PC-3 (cell line): Measurements from ENCODE around the gene ABCA5. TPM values are rescaled to one million over a fixed set of nuclear protein-coding genes. Genes with fewer than 3 reads are reported as not detected.

Source experiments
- ATAC-seq: fragments of 200-7000 bp; cut with Tn5 transposase; 2 replicates; pipeline ENCODE4 v1.9.1; 2020; ENCODE audit warnings: mild to moderate bottlenecking, moderate library complexity
- BruUV-seq: library from RNA; stranded (reverse); fragments of 400-500 nt; replicated peaks from 2 replicates; lab custom pipeline; 2021; lab: Mats Ljungman, UMichigan
- CTCF ChIA-PET: fragments of 300-600 bp; sonication (Branson Sonifier 250); formaldehyde crosslinking; loops from one replicate; lab custom pipeline; 2022; ENCODE audit warnings: antibody characterized with exemption; lab: Charles Lee
- POLR2A ChIA-PET: fragments of 300-600 bp; sonication (Branson Sonifier 250); formaldehyde crosslinking; loops from one replicate; lab custom pipeline; 2022; ENCODE audit warnings: antibody characterized with exemption; ENCODE audit not compliant: unreplicated experiment; lab: Charles Lee
- DNase-seq: peaks from one replicate; pipeline ENCODE4 v3.0.0-alpha.2; 2015
- H2AFZ ChIP-seq: fragments of 300-600 bp; sonication (generic); 2 replicates; pipeline ENCODE4 v1.6.0; 2016; ENCODE audit warnings: antibody characterized with exemption, low read length
- H3F3A ChIP-seq: fragments of 300-600 bp; sonication (generic); one replicate; pipeline ENCODE4 v1.6.0; 2017; ENCODE audit warnings: antibody characterized with exemption, low read length, control low read depth, mild to moderate bottlenecking; ENCODE audit not compliant: unreplicated experiment
- H3K27ac ChIP-seq: fragments of 300-600 bp; sonication (generic); 2 replicates; pipeline ENCODE4 v1.5.1; 2016; ENCODE audit warnings: mild to moderate bottlenecking, low read length
- H3K27me3 ChIP-seq: fragments of 300-600 bp; sonication (generic); 2 replicates; pipeline ENCODE4 v1.6.1; 2016; ENCODE audit warnings: low read length, mixed read lengths
- H3K36me3 ChIP-seq: fragments of 300-600 bp; sonication (generic); 2 replicates; pipeline ENCODE4 v1.6.1; 2016; ENCODE audit warnings: low read depth, mixed run types, low read length, mixed read lengths
- H3K4me1 ChIP-seq: fragments of 300-600 bp; sonication (generic); 2 replicates; pipeline ENCODE4 v1.5.1; 2016; ENCODE audit warnings: low read length; ENCODE audit not compliant: insufficient read depth
- H3K4me2 ChIP-seq: fragments of 300-600 bp; sonication (generic); 2 replicates; pipeline ENCODE4 v1.6.0; 2016; ENCODE audit warnings: low read length
- H3K4me3 ChIP-seq: fragments of 300-600 bp; sonication (generic); 2 replicates; pipeline ENCODE4 v1.5.1; 2016; ENCODE audit warnings: mild to moderate bottlenecking, low read length, mixed read lengths
- H3K79me2 ChIP-seq: fragments of 300-600 bp; sonication (generic); 2 replicates; pipeline ENCODE4 v1.6.1; 2017; ENCODE audit warnings: low read length, mixed read lengths
- H3K9ac ChIP-seq: fragments of 300-600 bp; sonication (generic); 2 replicates; pipeline ENCODE4 v1.6.0; 2016; ENCODE audit warnings: mild to moderate bottlenecking, low read length
- H3K9me2 ChIP-seq: fragments of 300-600 bp; sonication (generic); replicated peaks from 2 replicates; pipeline ENCODE4 v1.6.1; 2016; ENCODE audit warnings: mixed run types, low read length, mixed read lengths
- H3K9me3 ChIP-seq: fragments of 300-600 bp; sonication (generic); 2 replicates; pipeline ENCODE4 v1.6.1; 2016; ENCODE audit warnings: low read length, mixed read lengths
- H4K20me1 ChIP-seq: fragments of 300-600 bp; sonication (generic); 2 replicates; pipeline ENCODE4 v1.6.1; 2016; ENCODE audit warnings: low read length, mixed read lengths
- CTCF ChIP-seq: fragments of 300-600 bp; sonication (generic); conservative IDR thresholded peaks from 2 replicates; pipeline ENCODE4 v1.5.1; 2017; ENCODE audit warnings: antibody characterized with exemption, low read depth, mild to moderate bottlenecking, low read length
- EZH2 ChIP-seq: fragments of 300-600 bp; sonication (generic); IDR thresholded peaks from one replicate; pipeline ENCODE4 v1.6.1; 2017; ENCODE audit warnings: antibody characterized with exemption, mild to moderate bottlenecking, low read length; ENCODE audit not compliant: unreplicated experiment
- EZH2phosphoT487 ChIP-seq: fragments of 300-600 bp; sonication (generic); IDR thresholded peaks from 2 replicates; pipeline ENCODE4 v1.6.1; 2018; ENCODE audit warnings: mild to moderate bottlenecking, antibody characterized with exemption, low read length, borderline replicate concordance
- intact Hi-C: fragments of 100-400 bp; cut with micrococcal nuclease; formaldehyde crosslinking; loops from 2 replicates; pipeline ENCODE4 v1.9.0; 2023
- total RNA-seq: library from RNA; depleted of rRNA; stranded (reverse); fragments of >200 nt; gene quantifications from 2 replicates; pipeline ENCODE4 v1.2.3, GENCODE V29; 2014

The ABCA5 gene
- total RNA-seq, 1 experiment from 2014 or later, result 7.0 TPM

- intact Hi-C loops, result no loop called here
- ATAC-seq, result no peak
- Histone ChIP-seq H3K9me2 (no peaks in the 10 kb centered on the region), H3K79me2 (no peaks in the 10 kb centered on the region), H3F3A (no peaks in the 10 kb centered on the region), H3K36me3 (no peaks in the 10 kb centered on the region), H2AFZ (no peak overlapping the region), H4K20me1 (no peaks in the 10 kb centered on the region), H3K4me3 (no peak overlapping the region), H3K9me3 (no peaks in the 10 kb centered on the region), H3K27ac (no peak overlapping the region), H3K9ac (no peak overlapping the region), H3K27me3 (no peaks in the 10 kb centered on the region), H3K4me1 (no peaks in the 10 kb centered on the region), H3K4me2 (no peak overlapping the region)
- no peak for DNase-seq
- ChIA-PET POLR2A (no interaction called here), CTCF (no interaction called here)
- no peak for TF ChIP-seq EZH2
- no peak for TF ChIP-seq CTCF
- no TSS peak for BruUV-seq
Observed at GRCh38 chr17:69275751-69276150, 51.2 kb downstream of the ABCA5 start.

GRCh38 chr17:69271023-69271422, 55.9 kb downstream of the ABCA5 start:
- Histone ChIP-seq H3K4me1 (peaks cover 36% of the 10 kb centered on the region), H3K27ac (no peak overlapping the region), H3K9me2 (no peaks in the 10 kb centered on the region), H2AFZ (no peak overlapping the region), H3K27me3 (no peaks in the 10 kb centered on the region), H4K20me1 (no peaks in the 10 kb centered on the region), H3K36me3 (no peaks in the 10 kb centered on the region), H3K9ac (no peak overlapping the region), H3K79me2 (no peaks in the 10 kb centered on the region), H3K4me3 (no peak overlapping the region), H3F3A (peaks cover 12% of the 10 kb centered on the region), H3K9me3 (no peaks in the 10 kb centered on the region), H3K4me2 (no peak overlapping the region)
- ATAC-seq (no peak), DNase-seq (no peak)
- ChIA-PET POLR2A (no interaction called here), CTCF (interaction anchor here (0.8 kb wide), 1 partner anchor 124 kb away, joined by 3 read pairs; no protein-coding TSS in a partner anchor)
- TF ChIP-seq EZH2 (no peak), CTCF (no peak), EZH2phosphoT487 (no peak)
- intact Hi-C loops, result no loop called here
- BruUV-seq, result no TSS peak

DNA sequence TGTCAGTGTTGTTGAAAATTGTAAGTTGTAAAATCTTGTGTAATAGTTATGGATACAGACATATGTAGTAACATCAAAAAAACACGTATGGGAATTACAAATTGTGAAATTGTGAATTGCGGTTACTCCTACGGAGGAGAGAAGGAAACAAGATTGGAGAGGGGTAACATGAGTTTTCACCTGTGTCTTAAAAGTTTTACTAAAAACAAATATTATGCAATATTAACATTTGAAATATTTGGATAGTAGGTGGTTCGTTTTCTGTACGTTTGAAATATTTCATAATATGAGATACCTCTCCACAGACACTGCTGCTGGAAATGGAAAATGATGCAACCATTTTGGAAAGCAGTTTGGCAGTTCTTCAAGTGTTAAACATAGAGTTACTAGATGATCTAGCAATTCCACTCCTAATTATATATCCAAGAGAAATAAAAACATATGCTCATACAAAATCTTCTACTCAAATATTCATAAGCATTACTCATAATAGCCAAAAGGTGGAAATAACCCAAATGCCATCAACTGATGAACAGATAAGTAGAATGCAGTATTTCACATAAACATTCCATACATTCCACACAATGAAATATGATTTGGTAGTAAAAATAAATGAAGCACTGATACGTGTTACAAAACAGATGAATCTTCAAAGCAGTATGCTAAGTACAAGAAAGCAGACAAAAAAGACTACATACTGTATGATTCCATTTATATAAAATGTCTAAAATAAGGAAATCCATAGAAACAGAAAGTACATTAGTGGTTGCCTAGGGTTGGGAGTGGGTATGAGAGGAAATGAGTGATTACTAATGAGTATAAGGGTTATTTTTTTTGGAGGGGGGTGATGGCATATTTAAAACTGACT, 57.6 kb downstream of the ABCA5 start:
- BruUV-seq, result TSS peak; percentile 25
- ATAC-seq (peak; percentile 89), DNase-seq (peak; percentile 95)
- peak overlapping the region; percentile 49 for H3K4me3 ChIP-seq
- POLR2A ChIA-PET, result interaction anchor here (0.6 kb wide), 2 partner anchors 58 kb away, joined by 4 to 5 read pairs; partner anchors contain the start of gene ABCA5
- no peaks in the 10 kb centered on the region for H3K27me3 ChIP-seq
- H3K4me2 ChIP-seq, result peak overlapping the region; percentile 77
- H3K9me3 ChIP-seq, result no peaks in the 10 kb centered on the region
- peaks cover 36% of the 10 kb centered on the region for H3K4me1 ChIP-seq
- H3K9ac ChIP-seq, result no peak overlapping the region
- no peak for TF ChIP-seq EZH2phosphoT487
- peaks cover 12% of the 10 kb centered on the region for H3F3A ChIP-seq
- H3K27ac ChIP-seq, result peak overlapping the region; percentile 52
- no peaks in the 10 kb centered on the region for H3K79me2 ChIP-seq
- CTCF ChIA-PET, result no interaction called here
- no peaks in the 10 kb centered on the region for H3K36me3 ChIP-seq
- H2AFZ ChIP-seq, result peak overlapping the region; percentile 32
- H4K20me1 ChIP-seq, result no peaks in the 10 kb centered on the region
- intact Hi-C loops, result loop anchor here (1.0 kb wide), 1 partner anchor 18 kb away; no protein-coding TSS in a partner anchor
- no peaks in the 10 kb centered on the region for H3K9me2 ChIP-seq
